Cerebellar cortex (tissue), 1 donor: ENCODE results near the gene PRCC.
"Not testable (repeated sequence)": the region's sequence is repeated elsewhere in the genome, so short reads cannot be mapped to it uniquely, and the experiment has no call there.

Experiments
- DNase-seq: peaks from one replicate; pipeline ENCODE4 v3.0.0-alpha.2; 2015; ENCODE audit warnings: low spot score

PRCC gene

DNA sequence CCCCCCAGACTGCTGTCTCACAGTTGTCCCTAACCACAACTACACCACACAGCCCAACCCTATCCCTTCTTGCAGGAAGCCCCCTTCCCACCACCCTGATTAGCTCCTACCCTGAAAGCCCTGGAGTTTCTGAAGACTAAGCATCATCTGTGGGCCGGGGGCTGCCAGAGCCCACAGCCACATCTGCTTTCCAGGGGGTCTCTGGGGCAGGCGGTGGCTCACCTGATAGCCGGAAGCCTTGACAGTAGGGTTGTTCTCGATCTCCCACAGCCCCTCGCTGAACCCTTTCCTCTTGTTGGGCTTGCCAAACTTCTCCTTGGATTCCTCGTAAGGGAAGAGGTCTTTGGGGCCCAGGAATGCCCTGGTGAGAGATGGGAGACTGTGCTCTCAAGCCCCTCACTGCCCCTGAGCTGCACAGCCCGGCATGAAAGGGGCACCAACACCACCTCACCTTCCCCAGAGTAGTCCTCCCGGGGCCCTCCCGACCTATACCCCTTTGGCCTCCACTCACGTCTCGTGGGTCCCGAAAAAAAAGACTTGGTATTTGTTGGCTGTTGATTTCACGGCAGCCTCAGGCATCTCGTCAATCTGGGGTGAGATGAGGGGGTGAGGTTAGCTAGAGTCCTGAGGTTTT, 22.4 kb upstream of the PRCC start:
- no peak for DNase-seq

DNA sequence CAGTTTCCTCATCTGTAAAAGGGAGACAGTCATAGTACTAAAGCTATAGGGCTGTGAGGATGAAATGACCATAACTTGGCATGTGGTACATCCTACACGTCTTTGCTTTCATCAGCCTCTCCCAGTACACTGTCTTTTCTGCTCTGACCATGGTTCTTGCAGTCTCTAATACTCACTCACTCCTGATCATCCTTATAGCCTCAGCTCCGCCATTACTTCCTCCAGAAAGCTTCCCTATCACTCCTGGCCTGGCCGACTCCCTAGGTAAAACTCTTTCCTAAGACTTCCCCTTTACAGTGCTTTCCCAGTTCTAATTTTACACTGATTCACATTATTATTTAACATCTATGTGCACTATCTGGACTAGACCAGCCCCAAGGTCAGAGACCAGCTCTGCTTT, 21.5 kb upstream of the PRCC start:
- DNase-seq: no peak

DNA sequence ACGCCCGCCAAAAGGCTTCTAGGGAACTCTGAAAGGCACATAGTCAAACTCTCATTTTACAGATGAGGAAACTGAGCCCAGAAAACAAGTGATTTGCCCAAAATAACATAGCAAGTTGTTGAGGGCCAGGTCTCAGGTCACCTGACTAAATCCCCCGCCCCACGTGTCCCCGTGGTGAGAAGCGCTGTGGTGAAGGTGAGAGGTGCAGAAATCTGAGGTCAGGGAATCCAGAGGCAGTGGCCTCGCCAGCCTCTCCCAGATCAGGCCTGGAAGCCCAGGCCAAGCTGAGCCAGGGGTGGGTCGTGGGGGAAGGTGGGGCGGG, 21.0 kb upstream of the PRCC start:
- DNase-seq: no peak

DNA sequence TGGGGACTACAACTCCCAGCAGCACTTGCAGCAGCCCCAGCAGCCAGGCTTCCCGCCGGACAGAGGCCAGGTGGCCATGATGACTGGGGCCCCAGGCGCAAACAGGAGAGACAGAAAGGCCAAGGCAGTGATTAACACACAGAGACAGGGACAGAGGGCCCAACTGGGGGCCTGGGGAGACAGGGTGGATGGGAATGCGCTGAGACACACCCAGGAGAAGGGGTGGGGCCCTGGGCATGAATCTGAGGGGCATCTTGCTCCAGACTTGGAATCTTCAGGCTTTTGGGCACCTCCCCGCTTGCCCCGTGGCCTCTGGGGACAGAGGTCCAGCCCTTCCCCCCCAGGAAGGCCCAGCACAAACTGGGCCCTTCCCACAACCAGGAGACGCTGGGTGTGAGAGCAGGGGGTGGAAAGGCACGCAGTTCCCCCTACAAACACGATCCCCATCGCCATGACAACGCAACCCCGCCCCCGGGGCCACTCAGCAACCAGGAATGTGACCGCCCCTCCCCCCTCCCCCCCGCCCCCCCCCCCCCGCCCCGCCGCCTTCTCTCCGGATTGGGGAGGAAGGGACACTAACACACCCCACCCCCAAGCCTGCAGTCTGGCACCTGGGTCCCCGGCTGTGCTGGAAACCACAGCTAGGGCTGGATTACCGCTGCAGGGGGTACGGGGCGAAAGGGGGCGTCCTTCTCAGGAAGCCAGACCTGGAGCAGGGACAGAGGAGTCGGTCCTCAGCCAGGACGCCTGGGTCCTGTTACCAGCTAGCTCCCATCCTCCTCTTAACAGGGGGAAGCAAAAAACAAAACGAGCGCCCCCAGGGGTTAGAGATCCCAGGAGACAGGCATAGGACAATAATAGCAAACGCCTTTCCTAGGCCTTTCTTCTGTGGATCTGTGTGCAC, 20.4 kb upstream of the PRCC start:
- peak; percentile 86 for DNase-seq

DNA sequence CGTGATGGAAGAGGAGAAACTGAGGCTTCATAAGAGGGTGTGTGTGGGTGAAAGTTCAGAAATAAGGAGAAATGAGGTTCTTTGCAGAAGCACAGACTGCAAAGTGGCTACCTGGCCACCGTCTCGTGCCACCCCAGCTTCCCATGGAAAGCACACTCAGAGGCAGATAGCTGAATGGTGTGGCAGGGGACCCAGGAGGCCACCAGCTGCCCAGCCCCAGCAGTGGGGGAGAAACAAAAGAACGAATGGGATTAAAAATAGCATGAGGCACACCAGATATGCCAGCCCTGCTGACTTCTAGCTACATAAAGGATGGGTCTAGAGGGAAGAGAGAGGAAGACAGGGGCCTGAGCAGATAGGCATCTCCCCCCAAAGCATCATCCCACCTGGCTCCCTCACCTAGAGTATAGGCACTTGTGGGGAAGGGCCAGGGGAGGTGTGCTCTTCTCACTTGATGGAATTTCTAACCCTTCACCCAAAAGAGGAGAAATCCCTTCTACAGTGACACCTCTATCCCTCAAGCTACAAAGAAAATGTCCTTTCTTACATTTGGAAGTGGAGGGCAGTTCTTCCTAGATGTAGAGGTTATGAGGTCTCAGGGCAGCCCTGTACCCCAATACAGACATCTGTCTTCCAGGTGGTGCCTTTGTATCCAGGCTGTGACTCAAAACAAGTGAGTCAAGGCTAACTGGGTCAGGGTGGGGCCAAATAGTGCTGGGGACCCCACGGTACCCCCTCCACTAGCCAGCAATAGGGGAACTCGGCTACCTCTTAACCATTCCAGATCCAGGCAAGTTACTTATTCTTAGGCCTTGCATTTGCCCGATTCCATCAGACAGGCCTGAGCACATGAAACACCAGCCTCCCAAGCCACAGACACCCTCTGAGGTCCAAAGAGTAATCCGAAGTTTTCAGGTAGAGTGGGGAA, 19.3 kb upstream of the PRCC start:
- no peak for DNase-seq

DNA sequence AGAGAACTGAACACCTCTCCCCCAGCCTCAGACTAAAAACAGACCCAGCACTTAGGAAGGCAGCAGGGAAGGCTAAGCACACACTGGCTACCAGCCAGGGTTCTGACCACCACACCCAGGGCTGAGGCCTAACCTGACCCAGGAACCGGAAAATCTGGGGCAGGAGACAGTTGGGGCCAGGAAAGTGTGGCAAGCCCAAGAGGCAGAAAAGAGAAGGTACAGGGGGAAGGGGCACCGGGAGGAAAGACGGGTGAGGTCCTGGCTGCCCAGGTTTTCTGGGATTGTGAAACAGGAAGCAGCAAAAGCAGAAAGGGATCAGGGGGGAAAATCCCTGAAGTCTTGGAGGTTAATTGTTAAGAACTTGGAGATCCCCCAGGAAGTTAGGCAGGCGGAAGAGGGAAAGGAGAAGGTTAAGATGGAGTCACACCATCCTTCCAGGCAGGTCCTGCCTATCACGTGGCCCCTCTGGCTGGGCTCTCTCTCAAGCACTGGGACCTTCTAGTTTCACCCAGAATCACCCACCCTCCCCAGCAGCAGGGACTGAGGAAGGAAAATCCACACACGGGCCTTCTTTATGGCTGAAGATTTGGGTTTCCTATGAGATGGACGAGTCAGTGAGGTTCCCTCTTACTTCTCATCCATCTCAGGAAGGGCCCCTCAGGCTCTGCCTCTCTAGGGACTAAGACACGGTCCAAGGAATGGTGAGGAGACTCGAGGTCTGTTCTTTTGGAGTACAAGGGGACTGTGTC, 18.5 kb upstream of the PRCC start:
- DNase-seq: peak; percentile 43

DNA sequence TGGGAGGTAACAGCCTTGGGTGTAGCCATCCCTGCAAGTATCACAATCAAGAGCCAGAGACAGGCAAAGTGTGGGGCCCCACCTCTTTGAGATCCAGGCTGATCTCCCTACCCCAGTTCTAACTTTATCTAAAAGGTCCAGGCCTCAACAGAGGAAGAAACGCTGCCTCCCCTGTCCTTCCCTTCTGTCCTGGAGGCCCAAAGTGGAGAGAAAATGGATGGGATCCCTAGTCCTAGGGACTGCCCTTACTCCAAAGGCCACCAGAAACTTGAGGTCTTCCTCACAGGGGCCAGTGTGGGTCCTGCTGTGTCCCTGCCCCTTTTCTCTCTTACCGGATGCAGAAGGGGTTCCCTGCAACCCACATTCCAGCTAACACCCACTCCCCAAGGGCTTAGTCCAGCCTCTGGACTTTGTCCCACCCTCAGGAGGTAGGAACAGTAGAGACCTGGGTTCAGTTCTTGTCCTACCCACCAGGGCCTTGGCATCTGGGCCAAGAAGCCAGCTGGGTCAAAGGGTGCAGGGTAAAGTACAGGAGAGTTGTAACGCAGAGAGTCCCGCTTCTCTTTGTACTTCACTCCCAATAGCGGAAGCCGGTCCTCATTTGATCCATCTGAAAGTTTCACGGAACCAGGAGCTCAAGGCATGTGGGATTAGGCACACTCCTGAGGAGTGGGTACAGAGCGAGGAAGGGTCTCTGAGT, 17.8 kb upstream of the PRCC start:
- no peak for DNase-seq

DNA sequence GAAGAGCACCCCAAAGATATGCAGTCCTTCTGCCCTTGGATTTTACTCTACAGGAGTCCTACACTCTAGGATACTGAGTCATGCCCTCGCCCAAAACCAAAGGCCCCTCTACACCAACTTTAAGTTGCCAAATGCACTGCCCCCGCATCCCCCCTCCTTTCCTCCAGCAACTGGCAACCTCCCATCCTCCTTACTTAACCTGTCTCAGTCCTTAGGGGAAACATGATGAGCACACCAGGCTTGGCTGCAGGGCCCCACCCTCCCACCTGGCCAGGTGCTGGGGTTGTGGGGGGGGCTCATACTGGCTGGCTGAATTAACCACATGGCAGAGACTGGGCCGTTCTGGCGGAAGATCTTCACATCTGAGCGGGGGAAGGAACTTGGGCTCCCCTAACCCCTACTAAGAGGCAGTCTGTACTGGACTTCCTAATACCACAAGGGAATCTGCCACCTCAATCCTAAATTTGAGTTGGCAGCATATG, 17.1 kb upstream of the PRCC start:
- DNase-seq: no peak

DNA sequence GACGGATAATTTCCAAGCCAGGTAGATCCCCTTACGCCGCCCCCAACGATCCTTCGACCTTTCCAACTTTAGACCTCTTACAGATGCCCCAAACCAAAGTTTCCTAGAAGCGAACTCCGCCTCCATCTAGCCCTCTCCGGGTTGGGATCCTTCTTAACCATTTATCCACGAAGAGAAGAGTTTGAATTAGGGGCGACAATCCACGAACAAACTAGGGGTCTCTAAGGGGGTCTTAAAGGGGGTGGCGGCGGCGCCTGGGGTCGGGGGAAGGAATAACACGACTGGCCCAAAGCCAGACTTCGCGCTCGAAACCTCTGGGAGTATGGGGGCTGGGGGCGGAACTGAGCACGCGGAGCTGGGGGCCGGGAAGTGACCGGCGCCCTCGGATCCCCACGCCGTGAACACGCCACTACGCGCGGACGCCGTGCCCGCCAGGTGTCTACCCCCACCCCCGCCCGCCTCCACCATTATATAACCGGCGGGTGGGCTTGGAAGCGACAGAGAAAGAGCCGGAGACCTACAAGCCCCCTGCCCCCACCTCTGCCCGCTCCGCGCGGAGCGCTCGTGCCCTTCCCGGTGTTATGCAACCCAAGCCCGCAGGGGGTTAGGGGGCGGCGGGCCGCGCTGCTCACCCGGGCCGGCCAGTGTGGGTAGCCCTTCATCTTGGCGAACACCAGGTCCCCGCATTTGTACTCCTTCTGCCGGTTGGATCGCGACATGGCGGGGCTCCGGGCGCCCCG, 16.5 kb upstream of the PRCC start:
- DNase-seq: peak; percentile 22

DNA sequence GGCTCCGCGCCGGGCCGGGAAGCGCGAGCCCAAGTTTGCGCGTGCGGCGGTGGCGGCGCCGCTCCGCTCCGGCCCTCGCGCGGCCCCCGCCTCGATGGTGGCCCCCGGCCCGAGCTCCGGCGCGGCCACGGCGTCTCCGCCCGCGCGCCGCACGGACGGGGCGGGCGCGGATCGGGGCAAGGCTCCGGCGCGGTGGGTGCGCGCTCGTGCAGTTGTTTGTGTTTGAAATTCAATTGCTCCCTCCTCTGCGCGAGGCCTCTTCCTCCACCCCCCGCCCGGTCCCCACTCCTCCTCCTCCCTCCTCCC, 15.9 kb upstream of the PRCC start, which contains the start of gene HDGF:
TSS of gene HDGF (minus strand) at position 225 of the 306 bp plus-strand sequence. CDS start 246 bp downstream, outside the sequence.
- no peak for DNase-seq

DNA sequence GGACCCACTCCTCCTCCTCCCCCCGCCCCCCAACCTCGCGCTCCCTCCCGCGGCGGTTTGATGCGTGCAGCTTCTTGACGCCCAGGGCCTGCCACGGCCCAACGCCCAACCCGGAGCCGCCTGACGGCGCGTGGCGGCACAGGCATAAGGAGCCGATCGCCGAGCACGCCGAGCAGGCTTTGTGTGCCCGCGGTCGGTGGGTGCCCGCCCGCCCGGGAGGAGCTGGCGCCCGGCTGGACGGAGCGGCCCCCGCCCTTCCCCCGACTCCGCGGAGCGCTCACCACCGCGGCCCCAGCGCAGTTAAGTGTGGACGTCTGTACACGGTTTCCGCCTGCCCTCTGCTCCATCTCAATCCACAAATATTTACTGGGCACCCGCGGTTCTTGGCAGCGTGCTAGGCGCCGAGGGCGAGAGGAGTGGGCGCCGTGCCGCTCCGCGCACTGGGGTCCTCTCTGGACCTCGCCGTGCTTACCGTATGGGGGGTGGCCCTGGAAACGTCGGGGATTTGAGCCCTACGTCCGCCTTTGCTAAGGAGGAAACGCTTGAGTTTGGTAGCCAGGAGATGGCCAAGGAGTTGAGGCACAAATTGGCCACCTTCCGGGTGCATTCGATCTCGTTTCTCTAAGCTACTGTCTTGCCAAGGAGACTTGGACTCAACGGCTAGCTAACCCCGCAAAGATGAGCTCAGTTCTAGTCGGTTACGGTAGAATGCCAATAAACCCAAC, 15.4 kb upstream of the PRCC start:
- DNase-seq: peak; percentile 97

DNA sequence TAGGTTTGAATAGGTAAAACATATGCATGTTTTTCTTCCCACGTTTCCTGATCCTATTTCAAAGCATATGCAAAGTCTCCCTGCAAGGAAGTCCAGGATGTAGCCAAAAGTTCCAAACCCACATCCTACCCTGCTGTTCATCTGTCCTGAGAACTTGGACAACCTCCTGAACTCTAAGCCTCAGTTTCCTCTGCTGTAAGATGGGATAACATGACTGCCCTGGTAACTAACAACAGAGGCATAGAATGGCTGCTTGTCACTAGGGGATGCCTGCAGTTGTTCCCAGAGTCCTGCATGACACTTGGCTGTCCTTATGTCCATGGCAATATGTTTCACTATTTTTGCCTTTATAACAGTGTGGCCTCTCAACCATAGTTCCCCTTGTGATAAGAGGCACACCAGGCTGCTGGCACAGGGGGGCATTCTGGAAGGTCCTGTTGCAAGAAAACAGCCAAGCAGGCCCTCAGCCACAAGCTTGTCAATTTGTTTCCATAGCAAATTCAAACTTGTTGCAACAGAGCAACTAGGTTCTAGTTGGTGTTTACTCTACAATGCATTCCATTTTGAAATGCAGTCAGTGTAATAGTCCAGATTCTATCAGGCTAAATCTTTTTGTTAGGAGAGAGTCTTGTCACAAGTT, 14.4 kb upstream of the PRCC start:
- DNase-seq: peak; percentile 25

DNA sequence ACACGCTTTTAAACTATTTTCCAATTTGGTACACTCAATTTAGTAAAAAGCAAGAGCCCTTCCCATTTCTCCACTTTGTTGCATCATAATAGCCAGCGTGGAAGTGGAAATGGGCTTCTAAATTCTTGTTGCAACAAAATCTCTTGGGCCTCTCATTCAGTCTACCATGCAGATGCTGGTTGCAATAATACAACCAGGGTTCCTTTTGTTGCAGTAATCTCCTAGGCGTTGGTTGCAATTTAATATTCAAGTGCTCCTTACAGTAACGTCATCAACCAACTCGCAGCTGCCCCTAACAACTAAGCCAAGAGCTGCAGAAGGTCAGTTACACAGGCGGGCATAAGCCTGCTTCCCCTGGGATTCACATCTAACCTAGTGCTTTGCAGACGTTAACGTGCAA, 13.1 kb upstream of the PRCC start:
- no peak for DNase-seq

DNA sequence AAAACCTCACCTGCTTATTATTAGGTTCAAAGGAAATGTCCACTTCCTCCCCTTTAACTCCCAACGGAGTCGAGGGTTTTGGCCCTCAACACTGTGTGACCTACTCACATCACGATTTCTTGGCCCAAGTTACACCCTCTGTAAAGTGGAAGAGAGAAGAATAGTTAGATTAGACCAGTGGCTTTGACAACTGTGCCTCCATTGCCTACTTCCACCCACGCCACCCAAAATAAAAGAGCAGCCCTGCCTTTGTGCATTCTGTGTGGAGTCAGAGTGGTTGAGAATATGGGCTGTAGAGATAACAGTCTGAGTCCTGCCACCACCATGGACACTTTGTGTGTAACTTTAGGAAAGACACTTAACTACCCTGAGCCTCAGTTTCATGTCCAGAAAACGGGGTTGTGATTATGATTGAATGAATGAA, 11.8 kb upstream of the PRCC start:
- no peak for DNase-seq

DNA sequence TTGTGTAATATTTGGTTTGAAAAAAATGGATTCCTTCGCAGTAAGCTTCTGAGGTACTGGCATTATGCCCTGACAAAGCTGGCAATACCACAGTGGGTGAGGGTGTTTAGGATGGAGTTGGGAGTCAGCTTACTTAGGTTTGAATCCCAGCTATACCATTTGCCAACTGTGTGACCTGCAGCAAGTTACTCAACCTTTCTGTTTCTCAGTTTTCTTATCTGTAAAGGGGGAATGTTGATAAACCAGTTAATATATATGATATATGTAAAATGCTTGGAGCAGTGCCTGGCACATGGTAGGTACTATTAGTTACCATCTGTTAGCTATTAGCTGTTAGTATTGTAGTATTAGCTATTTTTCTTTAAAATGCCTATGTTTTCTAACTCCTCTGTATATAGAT, 11.0 kb upstream of the PRCC start:
- no peak for DNase-seq

DNA sequence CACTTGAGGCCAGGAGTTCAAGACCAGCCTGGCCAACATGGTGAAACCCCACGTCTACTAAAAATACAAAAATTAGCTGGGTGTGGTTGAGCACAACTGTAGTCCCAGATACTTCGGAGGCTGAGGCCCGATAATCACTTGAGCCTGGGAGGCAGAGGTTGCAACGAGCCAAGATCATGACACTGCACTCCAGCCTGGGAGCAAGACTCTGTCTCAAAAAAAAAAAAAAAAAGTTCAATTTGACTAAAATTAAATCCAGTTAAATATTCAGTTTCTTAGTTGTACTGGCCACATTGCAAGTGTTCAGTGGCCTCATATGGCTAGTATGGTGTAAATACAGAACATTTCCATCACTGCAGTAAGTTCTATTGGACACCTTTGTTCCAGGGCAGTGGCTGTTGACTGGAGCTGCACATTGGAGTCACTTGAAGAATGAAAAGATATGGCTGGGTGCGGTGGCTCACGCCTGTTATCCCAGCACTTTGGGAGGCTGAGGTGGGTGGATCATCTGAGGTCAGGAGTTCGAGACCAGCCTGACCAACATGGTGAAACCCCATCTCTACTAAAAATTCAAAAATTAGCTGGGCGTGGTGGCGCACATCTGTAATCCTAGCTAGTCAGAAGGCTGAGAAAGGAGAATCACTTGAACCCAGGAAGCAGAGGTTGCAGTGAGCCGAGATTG, 9.6 kb upstream of the PRCC start:
- not testable (repeated sequence) for DNase-seq

DNA sequence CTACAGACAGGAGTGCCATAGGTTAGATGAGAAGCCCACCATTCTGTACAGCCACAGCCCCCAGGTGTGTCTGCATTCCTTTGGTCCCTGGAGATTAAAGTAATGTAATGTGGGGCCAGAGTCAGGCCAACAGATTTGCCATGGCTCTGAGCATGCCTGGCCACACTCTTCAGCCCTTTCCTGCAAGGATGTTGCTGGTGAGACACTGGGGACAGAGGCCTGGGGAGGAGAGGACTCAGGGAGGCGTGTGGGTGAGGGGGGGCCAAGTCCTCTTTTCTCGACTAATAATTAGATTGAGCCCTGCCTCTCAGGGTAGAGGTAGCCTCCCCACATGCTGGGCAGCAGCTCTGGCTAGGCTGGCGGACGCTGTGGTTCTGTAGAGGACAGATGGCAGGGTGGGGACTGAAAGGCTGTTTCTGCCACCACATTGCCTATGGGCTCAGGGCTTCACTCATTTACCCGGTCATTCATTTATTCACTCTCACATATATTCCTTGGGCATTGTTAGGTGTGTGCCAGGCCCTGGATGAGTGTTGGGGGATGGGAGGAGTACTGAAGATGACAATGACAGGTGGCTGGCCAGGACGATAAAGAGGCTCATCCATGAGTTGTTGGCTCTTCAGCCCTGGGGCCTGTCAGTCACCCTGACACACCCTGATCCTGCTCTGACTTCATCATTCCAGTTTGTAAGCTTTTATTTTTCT, 7.1 kb upstream of the PRCC start:
- peak; percentile 89 for DNase-seq

DNA sequence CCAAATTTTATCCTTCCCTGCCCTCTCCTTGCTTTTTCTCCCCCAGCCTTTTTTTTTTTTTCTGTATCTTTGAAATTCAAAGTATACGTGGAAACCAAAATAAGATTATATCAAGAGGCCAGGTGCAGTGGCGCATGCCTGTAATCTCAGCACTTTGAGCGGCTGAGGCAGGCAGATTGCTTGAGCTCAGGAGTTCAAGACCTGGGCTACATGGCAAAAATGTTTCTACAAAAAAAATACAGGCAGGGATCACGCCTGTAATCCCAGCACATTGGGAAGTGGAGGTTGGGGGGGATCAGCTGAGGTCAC, 6.6 kb upstream of the PRCC start:
- DNase-seq: no peak
